H1 (cell line): Measurements from ENCODE around the gene SLC13A1. TPM values are rescaled to one million over a fixed set of nuclear protein-coding genes. Genes with fewer than 3 reads are reported as not detected.

Experiments used
- FOSL1 ChIP-seq: IDR thresholded peaks from 2 replicates; pipeline ENCODE4 v1.6.1; 2011; ENCODE audit warnings: mild to moderate bottlenecking, low read depth, low read length, moderate library complexity; ENCODE audit not compliant: insufficient read depth
- JUN ChIP-seq: IDR thresholded peaks from 2 replicates; pipeline ENCODE4 v1.6.1; 2011; ENCODE audit warnings: low read depth, mild to moderate bottlenecking, improper control_type of control experiment, low read length
- TCF12 ChIP-seq: IDR thresholded peaks from 2 replicates; pipeline ENCODE4 v1.6.1; 2011; ENCODE audit warnings: low read depth, mild to moderate bottlenecking, low read length
- polyA plus RNA-seq, 7 experiments: library from polyadenylated mRNA; depleted of rRNA in 3 of 7; stranded (reverse) in 5 of 7; unstranded in 2 of 7; fragments of >200 nt in 5 of 7; fragments of 200-250 nt in 2 of 7; gene quantifications; 1 replicate in 5 of 7; 2 replicates in 1 of 7; 4 replicates in 1 of 7; pipeline versions ENCODE4 v1.2.1 to v1.2.3, GENCODE V29; 2011 to 2013; ENCODE audit warnings: missing spikeins in 2 of 7, mixed read lengths in 2 of 7
- total RNA-seq: library from RNA; stranded (reverse); fragmentation: NEBNext Ultra II Directional; extraction: Animal tissue kit (Norgen Biotek cat#: 25700); gene quantifications from 2 replicates; pipeline ENCODE4 v1.2.1, GENCODE V29; 2021

SLC13A1 gene
- total and polyA plus RNA-seq, 2 of the 8 experiments (the other 6 are each of a cell fraction or from before 2014, with no cell fraction given), result not detected

GRCh38 chr7:123114288-123114687, 85.5 kb downstream of the SLC13A1 start (continued):
- TF ChIP-seq TCF12, result no peak
- no peak for TF ChIP-seq FOSL1
- no peak for TF ChIP-seq JUN
